Measurements from ENCODE around the gene TRIO.

TRIO gene

GRCh38 chr5:14136228-14136627, 6.9 kb upstream of the TRIO start:
- TF ChIP-seq GFI1B (tag by site-specific recombination; IDR thresholded peaks at IDR 0.05) (peak; percentile 66; the same call in 1 of the 2 replicates), ZNF558 (tag by site-specific recombination; IDR thresholded peaks at IDR 0.05) (no peak), ZNF624 (tag by site-specific recombination; IDR thresholded peaks at IDR 0.05) (no peak)
- TF ChIP-seq, protein P1, sequence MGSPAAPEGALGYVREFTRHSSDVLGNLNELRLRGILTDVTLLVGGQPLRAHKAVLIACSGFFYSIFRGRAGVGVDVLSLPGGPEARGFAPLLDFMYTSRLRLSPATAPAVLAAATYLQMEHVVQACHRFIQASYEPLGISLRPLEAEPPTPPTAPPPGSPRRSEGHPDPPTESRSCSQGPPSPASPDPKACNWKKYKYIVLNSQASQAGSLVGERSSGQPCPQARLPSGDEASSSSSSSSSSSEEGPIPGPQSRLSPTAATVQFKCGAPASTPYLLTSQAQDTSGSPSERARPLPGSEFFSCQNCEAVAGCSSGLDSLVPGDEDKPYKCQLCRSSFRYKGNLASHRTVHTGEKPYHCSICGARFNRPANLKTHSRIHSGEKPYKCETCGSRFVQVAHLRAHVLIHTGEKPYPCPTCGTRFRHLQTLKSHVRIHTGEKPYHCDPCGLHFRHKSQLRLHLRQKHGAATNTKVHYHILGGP (tag by site-specific recombination; IDR thresholded peaks at IDR 0.05), result peak; percentile 99
- TF ChIP-seq, protein P2, sequence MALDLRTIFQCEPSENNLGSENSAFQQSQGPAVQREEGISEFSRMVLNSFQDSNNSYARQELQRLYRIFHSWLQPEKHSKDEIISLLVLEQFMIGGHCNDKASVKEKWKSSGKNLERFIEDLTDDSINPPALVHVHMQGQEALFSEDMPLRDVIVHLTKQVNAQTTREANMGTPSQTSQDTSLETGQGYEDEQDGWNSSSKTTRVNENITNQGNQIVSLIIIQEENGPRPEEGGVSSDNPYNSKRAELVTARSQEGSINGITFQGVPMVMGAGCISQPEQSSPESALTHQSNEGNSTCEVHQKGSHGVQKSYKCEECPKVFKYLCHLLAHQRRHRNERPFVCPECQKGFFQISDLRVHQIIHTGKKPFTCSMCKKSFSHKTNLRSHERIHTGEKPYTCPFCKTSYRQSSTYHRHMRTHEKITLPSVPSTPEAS (tag by site-specific recombination; IDR thresholded peaks at IDR 0.05), result no peak
- Histone ChIP-seq H3K9me3 (ENCODE audit: control insufficient read depth, insufficient read depth, low read depth, low read length) (no peaks in the 10 kb centered on the region; the same call in 1 of the 2 replicates), H3K36me3 (ENCODE audit: control insufficient read depth in 2 of 2, insufficient read depth in 1 of 2, low read length in 2 of 2) (no peaks in the 10 kb centered on the region), H3K4me1 (ENCODE audit: control insufficient read depth, insufficient read depth, low read length) (peaks cover 29% of the 10 kb centered on the region), H3K27ac (ENCODE audit: extremely low read depth, low read depth, low read length) (no peak overlapping the region), H3K4me3 (ENCODE audit: low read depth, low read length) (no peak overlapping the region)
- CTCF ChIA-PET, result interaction anchor here (0.9 to 1.9 kb wide), 3 partner anchors 17 to 134 kb away, joined by 3 to 7 read pairs (median 6); no protein-coding TSS in a partner anchor
- POLR2A ChIA-PET, result no interaction called here

DNA sequence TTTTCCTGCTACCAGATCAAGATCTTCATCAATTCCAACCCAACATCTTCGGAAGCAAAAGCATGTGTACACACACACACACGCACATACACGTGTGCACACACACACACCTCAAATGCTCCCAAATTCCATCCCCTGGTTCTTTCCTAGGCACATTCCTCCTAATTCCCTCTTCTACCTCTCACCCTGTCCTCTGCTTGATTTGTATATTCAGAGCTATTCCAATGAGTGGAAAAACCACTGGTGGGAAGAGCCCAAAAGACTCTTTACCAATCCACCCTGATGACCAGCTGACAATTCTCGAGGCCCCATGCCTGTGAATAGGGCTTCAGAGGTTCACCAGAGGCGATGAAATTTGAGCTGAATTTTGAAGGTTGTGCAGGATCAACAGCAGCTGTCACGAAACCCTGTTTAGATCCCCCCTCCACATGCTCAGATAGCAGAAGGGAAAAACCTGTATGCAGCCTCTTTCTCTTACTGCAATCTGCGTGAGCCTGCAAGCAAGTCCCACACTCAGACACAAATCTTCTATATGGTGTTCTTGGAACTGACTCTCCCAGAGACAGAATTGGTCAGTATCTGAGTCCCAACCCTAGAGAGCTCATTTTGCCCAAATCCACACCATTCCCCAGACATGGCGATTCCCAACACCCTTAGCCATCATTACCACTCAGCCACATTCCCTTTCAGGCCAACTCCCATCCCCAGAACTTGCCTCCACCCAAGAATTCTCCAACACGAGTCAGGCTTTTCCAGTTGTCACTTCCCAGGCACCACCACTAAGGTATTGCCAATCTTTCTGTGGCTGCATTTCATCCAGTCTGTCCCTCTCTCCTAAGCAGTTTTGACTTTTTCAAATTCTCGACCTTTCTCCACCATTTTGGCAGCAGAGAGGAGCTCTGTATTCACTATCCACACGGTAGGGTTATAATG, 4.3 kb upstream of the TRIO start:
- Histone ChIP-seq H3K27ac (ENCODE audit: extremely low read depth, low read depth, low read length) (no peak overlapping the region), H3K4me1 (ENCODE audit: control insufficient read depth, insufficient read depth, low read length) (peaks cover 24% of the 10 kb centered on the region), H3K4me3 (ENCODE audit: low read depth, low read length) (no peak overlapping the region), H3K9me3 (ENCODE audit: control insufficient read depth, insufficient read depth, low read depth, low read length) (no peaks in the 10 kb centered on the region; the same call in 1 of the 2 replicates), H3K36me3 (ENCODE audit: control insufficient read depth in 2 of 2, insufficient read depth in 1 of 2, low read length in 2 of 2) (no peaks in the 10 kb centered on the region)
- ChIA-PET CTCF (interaction anchor here (0.6 to 1.5 kb wide), 4 partner anchors 14 to 131 kb away, joined by 3 to 7 read pairs (median 4); no protein-coding TSS in a partner anchor), POLR2A (no interaction called here)
- TF ChIP-seq ZNF24 (tag by site-specific recombination; IDR thresholded peaks at IDR 0.05) (no peak), YY2 (tag by site-specific recombination; IDR thresholded peaks at IDR 0.05) (no peak), ZNF311 (tag by site-specific recombination; IDR thresholded peaks at IDR 0.05; ENCODE audit: borderline replicate concordance) (no peak), ZNF777 (tag by site-specific recombination; IDR thresholded peaks at IDR 0.05; ENCODE audit: borderline replicate concordance) (no peak), BCL11A (tag by site-specific recombination; IDR thresholded peaks at IDR 0.05; ENCODE audit: low read depth) (no peak), ZNF48 (tag by site-specific recombination; IDR thresholded peaks at IDR 0.05) (no peak), ZNF133 (tag by site-specific recombination; IDR thresholded peaks at IDR 0.05) (no peak), ZBTB44 (tag by site-specific recombination; IDR thresholded peaks at IDR 0.05) (peak; percentile 70; the same call in 1 of the 2 replicates), ZNF585B (tag by site-specific recombination; IDR thresholded peaks at IDR 0.05) (0 out of 2 replicates have a peak, but pooled peaks have one; percentile 5), ZFP3 (tag by site-specific recombination; IDR thresholded peaks at IDR 0.05; ENCODE audit: low read depth) (no peak), ZNF624 (tag by site-specific recombination; IDR thresholded peaks at IDR 0.05) (no peak), ZNF529 (tag by site-specific recombination; IDR thresholded peaks at IDR 0.05; ENCODE audit: insufficient replicate concordance) (no peak), ZNF169 (tag by site-specific recombination; IDR thresholded peaks at IDR 0.05) (no peak), ZNF274 (IDR thresholded peaks at IDR 0.05; ENCODE audit: low read length) (no peak), ZNF274 (tag by site-specific recombination; IDR thresholded peaks at IDR 0.05; ENCODE audit: borderline replicate concordance) (no peak), GLIS1 (tag by site-specific recombination; IDR thresholded peaks at IDR 0.05) (0 out of 2 replicates have a peak, but pooled peaks have one; percentile 17)
- TF ChIP-seq, protein P3, sequence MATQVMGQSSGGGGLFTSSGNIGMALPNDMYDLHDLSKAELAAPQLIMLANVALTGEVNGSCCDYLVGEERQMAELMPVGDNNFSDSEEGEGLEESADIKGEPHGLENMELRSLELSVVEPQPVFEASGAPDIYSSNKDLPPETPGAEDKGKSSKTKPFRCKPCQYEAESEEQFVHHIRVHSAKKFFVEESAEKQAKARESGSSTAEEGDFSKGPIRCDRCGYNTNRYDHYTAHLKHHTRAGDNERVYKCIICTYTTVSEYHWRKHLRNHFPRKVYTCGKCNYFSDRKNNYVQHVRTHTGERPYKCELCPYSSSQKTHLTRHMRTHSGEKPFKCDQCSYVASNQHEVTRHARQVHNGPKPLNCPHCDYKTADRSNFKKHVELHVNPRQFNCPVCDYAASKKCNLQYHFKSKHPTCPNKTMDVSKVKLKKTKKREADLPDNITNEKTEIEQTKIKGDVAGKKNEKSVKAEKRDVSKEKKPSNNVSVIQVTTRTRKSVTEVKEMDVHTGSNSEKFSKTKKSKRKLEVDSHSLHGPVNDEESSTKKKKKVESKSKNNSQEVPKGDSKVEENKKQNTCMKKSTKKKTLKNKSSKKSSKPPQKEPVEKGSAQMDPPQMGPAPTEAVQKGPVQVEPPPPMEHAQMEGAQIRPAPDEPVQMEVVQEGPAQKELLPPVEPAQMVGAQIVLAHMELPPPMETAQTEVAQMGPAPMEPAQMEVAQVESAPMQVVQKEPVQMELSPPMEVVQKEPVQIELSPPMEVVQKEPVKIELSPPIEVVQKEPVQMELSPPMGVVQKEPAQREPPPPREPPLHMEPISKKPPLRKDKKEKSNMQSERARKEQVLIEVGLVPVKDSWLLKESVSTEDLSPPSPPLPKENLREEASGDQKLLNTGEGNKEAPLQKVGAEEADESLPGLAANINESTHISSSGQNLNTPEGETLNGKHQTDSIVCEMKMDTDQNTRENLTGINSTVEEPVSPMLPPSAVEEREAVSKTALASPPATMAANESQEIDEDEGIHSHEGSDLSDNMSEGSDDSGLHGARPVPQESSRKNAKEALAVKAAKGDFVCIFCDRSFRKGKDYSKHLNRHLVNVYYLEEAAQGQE (tag by site-specific recombination; IDR thresholded peaks at IDR 0.05), result no peak
